Measurements from ENCODE around the gene PTGES3. TPM values are rescaled to one million over a fixed set of nuclear protein-coding genes. Genes with fewer than 3 reads are reported as not detected.
A peak's percentile ranks its signal among the peaks of the same experiment; 100 is the strongest.

PTGES3 gene
- total RNA-seq, 4 donors from 2014 or later: 57.2 to 81.4 (median 69.3) TPM

GRCh38 chr12:56722832-56723231, 34.7 kb upstream of the PTGES3 start:
- DNase-seq: no peak
- Histone ChIP-seq H3K27ac (peak overlapping the region; percentile 95 to 98 (median 96)), H3K36me3 (peaks cover 0 to 35% of the 10 kb centered on the region in 2 donors), H3K4me1 (peaks cover 57 to 63% of the 10 kb centered on the region in 2 donors), H3K27me3 (no peaks in the 10 kb centered on the region), H3K9me3 (no peaks in the 10 kb centered on the region), H3K4me3 (peak overlapping the region; percentile 78 to 99 (median 84))
- no peak for TF ChIP-seq POLR2A (IDR thresholded peaks at IDR 0.05)
- TF ChIP-seq, protein P1, sequence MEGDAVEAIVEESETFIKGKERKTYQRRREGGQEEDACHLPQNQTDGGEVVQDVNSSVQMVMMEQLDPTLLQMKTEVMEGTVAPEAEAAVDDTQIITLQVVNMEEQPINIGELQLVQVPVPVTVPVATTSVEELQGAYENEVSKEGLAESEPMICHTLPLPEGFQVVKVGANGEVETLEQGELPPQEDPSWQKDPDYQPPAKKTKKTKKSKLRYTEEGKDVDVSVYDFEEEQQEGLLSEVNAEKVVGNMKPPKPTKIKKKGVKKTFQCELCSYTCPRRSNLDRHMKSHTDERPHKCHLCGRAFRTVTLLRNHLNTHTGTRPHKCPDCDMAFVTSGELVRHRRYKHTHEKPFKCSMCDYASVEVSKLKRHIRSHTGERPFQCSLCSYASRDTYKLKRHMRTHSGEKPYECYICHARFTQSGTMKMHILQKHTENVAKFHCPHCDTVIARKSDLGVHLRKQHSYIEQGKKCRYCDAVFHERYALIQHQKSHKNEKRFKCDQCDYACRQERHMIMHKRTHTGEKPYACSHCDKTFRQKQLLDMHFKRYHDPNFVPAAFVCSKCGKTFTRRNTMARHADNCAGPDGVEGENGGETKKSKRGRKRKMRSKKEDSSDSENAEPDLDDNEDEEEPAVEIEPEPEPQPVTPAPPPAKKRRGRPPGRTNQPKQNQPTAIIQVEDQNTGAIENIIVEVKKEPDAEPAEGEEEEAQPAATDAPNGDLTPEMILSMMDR (IDR thresholded peaks at IDR 0.05 in 4 of 5, conservative IDR thresholded peaks at IDR 0.05 in 1 of 5): no peak
- ATAC-seq: no peak
- intact Hi-C loops (cut with DNase I; ENCODE audit: low total_unique reads): loop anchor here (10.0 kb wide), 1 partner anchor 998 kb away; the partner anchor contains the start of genes CD63 and RDH5
- in situ Hi-C loops (cut with MboI; ENCODE audit: low sequenced_read_pairs in 4 of 4): loop anchor here in 2 of 4 donors (10.0 kb wide), 2 partner anchors 78 to 88 kb away; partner anchors contain the start of genes ATP5F1B (in 1 of the 2) and BAZ2A (in 1 of the 2)

DNA sequence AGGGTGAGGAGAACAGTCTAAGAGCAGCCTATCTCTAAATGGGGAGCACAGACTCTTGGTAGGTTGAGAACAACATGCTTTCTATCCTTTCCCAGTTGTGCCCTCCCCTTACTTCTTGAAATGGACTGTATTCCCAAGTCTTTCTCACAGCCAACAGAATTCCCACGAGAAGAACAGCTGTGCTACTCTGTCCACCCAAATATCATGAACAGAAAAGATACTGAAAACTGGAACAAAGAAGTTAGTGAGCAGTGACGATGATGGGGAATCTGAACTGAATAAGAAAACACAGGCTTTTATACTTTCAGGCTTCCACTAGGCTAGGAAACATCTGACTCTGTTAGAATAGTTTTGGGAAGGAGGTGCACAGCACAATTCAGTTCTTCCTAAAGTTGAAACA, 33.6 kb upstream of the PTGES3 start:
- no peaks in the 10 kb centered on the region for H3K27me3 ChIP-seq
- no peak for TF ChIP-seq POLR2A (IDR thresholded peaks at IDR 0.05)
- TF ChIP-seq, protein P1 (IDR thresholded peaks at IDR 0.05 in 4 of 5, conservative IDR thresholded peaks at IDR 0.05 in 1 of 5): no peak
- DNase-seq (no peak), ATAC-seq (no peak)
- H3K9me3 ChIP-seq: no peaks in the 10 kb centered on the region
- intact Hi-C loops (cut with DNase I; ENCODE audit: low total_unique reads) (loop anchor here (1.0 to 10.0 kb wide), 2 partner anchors 8 to 997 kb away; partner anchors contain the start of genes CD63 and RDH5), in situ Hi-C loops (cut with MboI; ENCODE audit: low sequenced_read_pairs in 4 of 4) (loop anchor here in 2 of 4 donors (10.0 kb wide), 2 partner anchors 77 to 87 kb away; partner anchors contain the start of genes ATP5F1B (in 1 of the 2) and BAZ2A (in 1 of the 2))
- H3K36me3 ChIP-seq: peaks cover 0 to 35% of the 10 kb centered on the region in 2 donors
- peak overlapping the region; percentile 26 to 99 (median 56) for H3K4me3 ChIP-seq
- H3K27ac ChIP-seq: peak overlapping the region; percentile 95 to 98 (median 96)
- peaks cover 68 to 74% of the 10 kb centered on the region in 2 donors for H3K4me1 ChIP-seq

DNA sequence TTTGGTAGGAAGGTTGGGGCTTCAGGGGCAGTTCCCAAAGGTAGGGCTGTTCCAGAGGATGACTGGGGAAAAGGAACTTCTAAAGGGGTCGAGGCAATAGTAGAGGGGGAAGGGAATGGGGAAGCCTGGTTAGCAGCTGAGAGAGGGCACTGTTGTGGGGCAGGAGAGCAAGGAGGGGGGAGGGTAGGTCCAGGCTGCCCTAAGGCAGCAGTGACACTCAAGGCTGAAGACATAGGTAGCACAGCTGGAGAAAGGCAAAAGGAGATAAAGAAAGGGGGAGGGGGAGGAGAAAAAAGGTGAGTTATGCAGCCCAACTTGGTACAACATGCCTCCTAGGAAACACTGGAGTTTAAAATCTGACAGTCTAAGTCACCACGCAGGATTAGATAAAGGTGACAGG, 33.1 kb upstream of the PTGES3 start:
- intact Hi-C loops (cut with DNase I; ENCODE audit: low total_unique reads): loop anchor here (1.0 to 10.0 kb wide), 2 partner anchors 8 to 996 kb away; partner anchors contain the start of genes CD63 and RDH5
- H3K9me3 ChIP-seq: no peaks in the 10 kb centered on the region
- H3K36me3 ChIP-seq: peaks cover 0 to 38% of the 10 kb centered on the region in 2 donors
- no peak for DNase-seq
- H3K4me3 ChIP-seq: peak overlapping the region; percentile 18 to 99 (median 56)
- H3K27ac ChIP-seq: peak overlapping the region; percentile 95 to 98 (median 96)
- H3K27me3 ChIP-seq: no peaks in the 10 kb centered on the region
- TF ChIP-seq POLR2A (IDR thresholded peaks at IDR 0.05): no peak
- TF ChIP-seq, protein P1 (IDR thresholded peaks at IDR 0.05 in 4 of 5, conservative IDR thresholded peaks at IDR 0.05 in 1 of 5): no peak
- H3K4me1 ChIP-seq: peaks cover 73 to 79% of the 10 kb centered on the region in 2 donors
- in situ Hi-C loops (cut with MboI; ENCODE audit: low sequenced_read_pairs in 4 of 4): loop anchor here in 2 of 4 donors (10.0 kb wide), 2 partner anchors 76 to 86 kb away; partner anchors contain the start of genes ATP5F1B (in 1 of the 2) and BAZ2A (in 1 of the 2)
- no peak for ATAC-seq

DNA sequence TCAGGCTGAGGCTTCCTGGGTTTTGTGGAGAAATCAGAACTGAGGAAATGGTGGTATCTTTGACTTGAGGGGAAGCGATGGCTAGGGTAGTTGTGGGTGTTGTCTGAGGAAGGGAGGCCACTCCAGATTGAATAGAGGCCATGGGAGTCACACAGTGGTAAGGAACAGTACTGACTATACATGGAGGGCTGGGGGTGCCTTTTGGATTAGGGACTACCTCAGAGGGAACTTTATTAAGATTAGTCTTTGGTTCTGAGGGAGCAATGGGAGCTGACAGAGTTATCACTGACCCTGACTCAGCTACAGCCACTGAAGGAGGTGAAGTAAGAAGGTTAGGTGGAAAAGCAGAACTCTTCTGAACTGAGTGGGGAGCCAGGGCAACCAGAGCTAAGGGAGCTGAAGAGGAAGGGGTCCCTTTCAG, 32.7 kb upstream of the PTGES3 start:
- H3K4me3 ChIP-seq: peak overlapping the region in 1 of 4 donors; percentile 18
- H3K27me3 ChIP-seq: no peaks in the 10 kb centered on the region
- in situ Hi-C loops (cut with MboI; ENCODE audit: low sequenced_read_pairs in 4 of 4): loop anchor here in 2 of 4 donors (10.0 kb wide), 2 partner anchors 76 to 86 kb away; partner anchors contain the start of genes ATP5F1B (in 1 of the 2) and BAZ2A (in 1 of the 2)
- no peaks in the 10 kb centered on the region for H3K9me3 ChIP-seq
- TF ChIP-seq, protein P1 (IDR thresholded peaks at IDR 0.05 in 4 of 5, conservative IDR thresholded peaks at IDR 0.05 in 1 of 5): no peak
- TF ChIP-seq POLR2A (IDR thresholded peaks at IDR 0.05): no peak
- no peak for ATAC-seq
- peaks cover 77 to 80% of the 10 kb centered on the region in 2 donors for H3K4me1 ChIP-seq
- DNase-seq: no peak
- H3K36me3 ChIP-seq: peaks cover 0 to 43% of the 10 kb centered on the region in 2 donors
- peak overlapping the region; percentile 95 to 98 (median 96) for H3K27ac ChIP-seq
- intact Hi-C loops (cut with DNase I; ENCODE audit: low total_unique reads): loop anchor here (1.0 to 10.0 kb wide), 2 partner anchors 7 to 996 kb away; partner anchors contain the start of genes CD63 and RDH5
